Cardiac septum (tissue), 1 donor: ENCODE measurements around the gene BRINP1. TPM values are rescaled to one million over a fixed set of nuclear protein-coding genes. Genes with fewer than 3 reads are reported as not detected.

ENCODE experiments used
- DNase-seq: peaks from one replicate; pipeline ENCODE4 v3.0.0-alpha.2; 2020; ENCODE audit warnings: low spot score
- intact Hi-C: fragments of 100-400 bp; cut with DNase I; formaldehyde crosslinking; loops from one replicate; pipeline ENCODE4 v1.14.0; 2022
- total RNA-seq: library from RNA; stranded (reverse); fragmentation: NEBNext Ultra II Directional; extraction: Animal tissue kit (Norgen Biotek cat#: 25700); gene quantifications from one replicate; pipeline ENCODE4 v1.2.1, GENCODE V29; 2021
- donor health status: DM: no; HTN: no; CAD: no.

Gene BRINP1
- total RNA-seq, 1 donor from 2014 or later = 1.7 TPM

DNA sequence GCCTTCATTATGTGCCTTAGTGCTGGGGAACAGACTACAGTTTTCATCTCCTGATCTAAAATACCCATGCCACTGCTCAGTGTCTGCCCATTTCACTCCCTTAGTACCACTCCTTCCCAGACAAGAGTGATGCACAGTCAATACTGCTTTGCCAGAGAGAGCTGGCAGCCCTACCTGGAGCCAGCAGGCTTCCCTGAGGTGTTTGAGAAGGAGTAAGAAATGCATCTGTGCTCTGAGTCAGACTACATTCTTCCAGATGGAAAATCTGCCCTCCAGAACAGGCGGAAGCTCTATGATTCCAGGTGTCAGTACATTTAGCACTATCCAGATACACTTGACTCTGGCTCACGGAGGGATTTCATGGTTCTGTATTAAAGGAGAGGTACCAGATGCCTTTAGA lies 209.8 kb downstream of the BRINP1 start:
- DNase-seq = no peak
- intact Hi-C loops = no loop called here

DNA sequence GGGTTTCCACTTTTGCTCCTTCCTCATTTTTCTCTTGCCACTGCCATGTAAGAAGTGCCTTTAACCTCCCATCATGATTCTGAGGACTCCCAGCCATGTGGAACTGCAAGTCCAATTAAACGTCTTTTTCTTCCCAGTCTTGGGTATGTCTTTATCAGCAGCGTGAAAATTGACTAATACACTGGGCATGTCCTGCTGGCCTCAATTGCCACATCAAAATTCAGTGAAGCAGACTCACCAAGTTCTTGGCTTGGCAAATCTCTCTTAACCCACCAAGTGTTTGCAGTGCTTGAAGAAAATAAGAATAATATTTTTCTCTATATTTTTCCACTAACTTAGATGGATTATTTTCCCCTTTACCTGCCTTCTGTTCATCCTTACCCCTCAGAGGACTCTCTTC lies 212.0 kb downstream of the BRINP1 start:
- intact Hi-C loops = no loop called here
- DNase-seq = no peak

DNA sequence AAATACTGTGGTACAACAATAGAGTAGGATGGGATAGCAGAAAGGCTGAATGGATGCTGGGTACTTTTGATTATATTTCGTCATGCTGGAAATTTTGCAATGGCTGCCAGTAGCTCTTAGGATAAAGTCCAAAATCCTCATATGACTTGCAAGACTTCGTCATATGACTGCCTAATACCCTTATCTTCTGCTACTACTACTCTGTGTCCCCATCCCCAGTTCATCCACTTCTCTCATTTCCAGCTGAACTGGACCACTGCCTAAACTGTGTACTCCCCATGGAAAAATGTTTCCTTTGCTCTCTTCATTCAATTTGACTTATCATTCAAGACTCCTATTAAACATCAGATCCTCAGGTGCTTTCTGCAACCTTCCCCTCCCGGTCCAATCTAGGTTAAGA lies 212.9 kb downstream of the BRINP1 start:
- intact Hi-C loops = no loop called here
- no peak for DNase-seq

DNA sequence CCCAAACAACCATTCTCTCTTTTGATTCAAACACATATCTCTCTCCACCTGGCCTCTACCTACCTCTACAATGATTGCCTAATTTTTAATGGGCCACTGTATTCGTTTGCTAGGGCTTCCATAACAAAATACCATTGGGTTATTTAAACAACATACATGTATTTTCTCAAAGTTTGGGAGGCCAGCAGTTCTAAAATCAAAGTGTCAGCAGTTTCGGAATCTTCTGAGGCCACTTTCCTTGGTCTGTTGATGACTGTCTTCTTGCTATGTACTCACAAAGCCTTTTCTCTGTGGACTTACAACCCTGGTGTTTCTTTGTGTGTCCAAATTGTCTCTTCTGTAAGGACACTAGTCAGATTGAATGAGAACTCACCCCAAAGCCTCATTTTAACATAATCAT lies 214.7 kb downstream of the BRINP1 start:
- no peak for DNase-seq
- intact Hi-C loops = no loop called here

DNA sequence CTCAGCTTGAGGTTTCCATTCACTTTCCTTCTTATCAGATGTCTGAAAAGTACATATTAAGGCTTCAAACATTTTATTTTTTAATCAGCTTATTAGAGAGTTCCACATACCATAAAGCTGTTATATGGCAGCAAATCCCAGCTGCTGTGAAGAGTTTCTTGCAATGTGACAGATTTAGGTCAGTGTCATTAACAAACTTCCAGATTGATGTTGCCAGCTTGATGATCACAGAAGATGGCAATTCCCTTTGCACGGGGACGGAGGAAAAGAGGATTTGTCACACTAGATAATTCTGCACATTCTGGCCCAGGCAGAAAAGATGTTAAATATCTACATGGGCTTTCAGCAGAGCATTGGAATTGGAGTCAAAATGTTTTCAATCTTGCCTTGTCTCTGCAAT lies 215.8 kb downstream of the BRINP1 start:
- intact Hi-C loops = no loop called here

DNA sequence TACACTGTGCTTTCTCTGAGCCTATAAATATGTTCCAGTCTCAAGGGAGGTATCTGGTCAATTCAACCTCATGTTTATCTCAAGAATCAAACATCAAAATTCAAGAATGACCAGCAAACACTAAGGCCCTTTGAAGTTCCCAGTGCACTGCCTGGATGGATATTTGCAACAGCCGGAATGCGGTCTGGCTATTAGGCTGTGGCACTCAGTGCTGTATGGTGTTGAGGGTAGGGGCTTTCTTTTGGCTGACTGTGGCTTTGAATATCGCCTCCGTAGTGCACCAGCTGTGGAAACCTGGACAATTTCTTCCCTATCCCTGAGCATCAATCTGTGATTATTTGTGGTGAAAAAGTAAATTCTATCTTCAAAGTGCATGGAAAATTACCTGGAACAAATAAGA lies 220.4 kb downstream of the BRINP1 start:
- no peak for DNase-seq
- intact Hi-C loops = no loop called here

More for the DNA sequence above, 215.8 kb downstream of the BRINP1 start:
- no peak for DNase-seq

DNA sequence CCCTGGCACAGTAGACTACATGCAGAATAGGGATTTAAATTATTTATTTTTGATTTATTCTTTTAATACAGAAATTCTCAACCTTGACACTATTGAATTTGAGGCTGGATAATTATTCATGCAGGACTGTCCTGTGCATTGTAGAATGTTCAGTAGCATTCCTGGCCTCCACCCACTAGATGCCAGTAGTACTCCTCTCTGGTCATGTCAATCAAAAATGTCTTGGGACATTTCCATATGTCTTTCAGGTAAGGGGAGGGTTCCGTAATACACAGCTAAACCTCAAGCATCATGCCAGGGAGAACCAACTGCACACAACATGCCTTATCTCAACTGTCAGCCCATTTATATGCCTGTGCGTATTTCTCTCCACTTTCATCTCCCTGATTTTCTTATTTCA lies 231.8 kb downstream of the BRINP1 start:
- no peak for DNase-seq
- intact Hi-C loops = no loop called here

DNA sequence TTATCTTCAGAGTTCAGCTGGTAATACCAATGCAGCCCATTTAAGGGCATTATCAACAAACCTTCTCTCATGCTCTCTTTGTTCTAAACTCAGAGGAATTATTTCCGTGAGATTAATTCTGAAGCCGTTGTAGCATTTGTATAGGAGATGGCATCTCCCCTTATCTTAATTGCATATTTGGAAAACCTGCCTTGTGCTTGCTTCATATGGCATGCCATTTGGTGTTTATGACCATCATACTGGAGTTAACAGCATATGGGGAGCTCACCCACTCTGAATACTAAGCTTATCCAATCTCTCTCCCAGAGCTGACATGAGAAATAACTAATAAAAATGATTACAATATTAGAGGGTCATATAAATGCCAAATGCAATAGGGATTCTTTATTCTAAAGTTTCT lies 243.2 kb downstream of the BRINP1 start:
- intact Hi-C loops = no loop called here

DNA sequence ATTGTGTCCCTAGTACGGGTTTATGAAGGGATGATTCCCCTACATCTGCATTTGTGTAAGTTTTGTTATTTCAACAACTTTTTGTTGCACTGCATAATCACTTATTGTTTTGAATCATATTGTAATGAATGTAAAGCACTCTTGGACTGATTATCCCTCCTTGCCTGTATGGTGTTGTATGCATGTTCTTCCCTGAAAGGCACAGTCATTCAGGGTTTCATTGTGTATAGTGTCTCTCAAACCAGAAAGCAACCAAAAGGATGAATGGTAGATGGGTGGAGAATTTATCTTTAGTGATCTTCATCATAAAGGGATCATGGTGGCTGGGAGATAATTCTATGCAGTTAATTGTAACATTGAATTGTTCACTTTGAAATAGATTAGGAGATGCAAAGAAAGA lies 247.3 kb downstream of the BRINP1 start:
- intact Hi-C loops = no loop called here
- DNase-seq = no peak

More for the DNA sequence above, 243.2 kb downstream of the BRINP1 start:
- DNase-seq = no peak

DNA sequence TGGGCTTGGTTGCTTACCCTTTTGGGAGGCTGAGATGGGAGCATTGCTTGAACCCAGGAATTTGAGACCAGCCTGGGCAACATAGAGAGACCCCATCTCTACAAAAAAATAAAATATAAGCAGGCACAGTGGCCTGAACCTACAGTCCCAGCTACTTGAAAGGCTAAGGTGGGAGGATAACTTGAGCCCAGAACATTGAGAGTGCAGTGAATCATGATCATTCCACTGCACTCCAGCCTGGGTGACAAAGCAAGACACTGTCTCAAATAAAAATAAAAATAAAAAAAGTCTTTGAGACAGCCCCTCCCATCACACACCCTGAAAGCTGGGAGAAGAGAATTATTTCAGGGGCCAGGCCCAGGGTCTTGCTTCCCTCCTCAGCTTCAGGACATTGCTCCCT lies 251.8 kb downstream of the BRINP1 start:
- no peak for DNase-seq
- intact Hi-C loops = no loop called here
